Endometrium (tissue), 2 donors: Measurements from ENCODE around the gene SMURF1.
A peak's percentile ranks its signal among the peaks of the same experiment; 100 is the strongest.

Experiments
- FAIRE-seq: peaks from 2 replicates; lab custom pipeline; 2012; peaks lifted over from hg19 to GRCh38; lab: Jason Lieb, UNC
- donor health status: control.
- donor health status: control.

SMURF1 gene

DNA sequence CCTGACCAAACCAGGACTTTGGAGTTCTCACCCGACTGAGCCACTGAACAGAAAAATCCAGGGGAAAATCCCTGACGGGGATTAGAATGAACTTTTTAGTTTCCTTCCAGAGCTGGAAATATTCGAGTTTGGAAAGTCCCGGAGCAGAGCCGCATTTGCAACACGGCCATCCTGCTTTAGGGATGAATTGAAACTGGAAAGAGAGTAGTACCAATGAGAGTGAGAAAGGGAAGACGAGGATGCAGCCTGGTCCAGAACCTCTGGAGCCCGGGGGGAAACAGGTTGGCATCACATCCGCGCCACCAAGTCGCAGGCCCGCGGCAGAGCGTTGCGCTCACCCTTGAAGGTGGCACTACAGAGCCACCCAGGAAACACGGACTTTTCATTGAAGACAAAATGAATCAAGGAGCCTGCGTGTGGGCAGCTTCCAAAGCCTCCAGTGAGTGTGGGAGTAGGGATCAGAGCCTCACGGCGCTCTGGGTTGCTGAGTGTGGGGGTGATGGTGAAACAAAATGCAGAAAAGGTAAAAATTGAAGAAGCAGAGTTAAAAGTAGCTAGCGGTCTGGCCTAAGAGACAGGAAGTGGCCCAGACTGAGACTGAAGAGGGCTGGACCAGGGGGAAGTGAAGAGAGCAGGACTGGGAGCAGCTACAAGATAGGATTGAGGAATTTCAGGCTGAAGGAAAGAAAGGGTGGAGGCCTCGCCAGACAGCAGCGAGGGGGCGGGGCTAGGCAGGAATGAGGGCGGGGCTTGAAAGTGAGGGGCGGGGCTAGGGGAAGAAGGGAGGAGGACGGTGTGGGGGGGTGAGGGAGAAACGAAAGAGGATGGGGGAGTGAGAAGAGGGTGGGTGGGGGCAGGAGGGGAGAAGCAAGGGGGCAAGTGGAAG is 1.8 kb downstream of the SMURF1 start:
- FAIRE-seq, result no peak

DNA sequence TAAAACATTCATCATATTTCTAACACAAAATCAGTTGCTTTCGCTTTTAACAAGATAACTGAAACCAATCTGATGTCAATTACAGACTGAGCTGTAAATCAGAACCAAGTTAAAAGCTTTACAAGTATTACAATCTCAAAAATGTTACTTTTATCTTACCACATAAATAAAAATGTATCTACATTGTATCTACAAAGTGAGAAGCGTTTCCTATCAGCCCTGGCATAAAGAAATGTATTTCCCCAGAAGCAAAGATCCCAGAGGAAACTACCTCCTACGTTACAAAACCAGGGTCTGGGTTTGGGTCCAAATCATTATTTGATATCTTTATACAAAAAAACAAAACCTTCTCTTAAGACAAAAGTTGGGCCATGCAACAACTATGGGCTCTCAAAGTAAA is 2.6 kb downstream of the SMURF1 start:
- FAIRE-seq, result no peak

DNA sequence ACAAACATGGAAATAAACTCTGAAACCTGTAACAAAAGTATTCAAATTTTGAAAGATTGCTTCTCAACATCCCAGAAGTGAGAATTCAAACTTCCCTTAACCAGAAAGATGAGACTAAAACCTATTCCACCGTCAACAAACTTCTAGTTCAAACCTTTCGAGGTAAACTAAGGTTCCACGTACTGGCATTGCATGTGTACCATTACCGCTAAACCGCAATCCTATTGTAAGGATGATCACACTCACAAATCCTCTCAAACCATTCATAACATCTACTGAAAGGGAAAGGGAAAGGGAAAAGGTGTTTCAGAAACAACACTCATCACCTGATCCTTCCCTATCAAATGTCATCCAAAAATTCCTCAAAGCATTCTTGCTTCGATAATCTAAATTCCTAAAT is 3.1 kb downstream of the SMURF1 start:
- FAIRE-seq, result no peak

DNA sequence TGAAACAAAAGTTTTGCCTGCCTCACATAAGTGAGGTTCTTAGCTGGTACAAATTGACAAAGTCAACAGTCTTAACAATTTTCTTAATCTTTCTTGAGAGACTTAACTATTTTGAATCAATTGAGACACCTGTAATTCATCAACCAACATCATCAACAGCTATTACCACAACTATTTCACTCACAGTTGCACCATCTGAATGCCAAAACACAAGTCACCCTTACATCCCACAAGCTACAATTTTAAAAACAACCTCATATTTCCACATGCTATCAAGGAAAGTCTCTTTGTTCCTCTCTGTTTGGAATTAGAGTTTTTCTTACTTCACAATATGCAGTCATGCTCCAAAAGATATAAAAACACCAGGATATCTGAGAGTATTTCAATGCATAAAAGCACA is 4.9 kb downstream of the SMURF1 start:
- FAIRE-seq, result no peak

DNA sequence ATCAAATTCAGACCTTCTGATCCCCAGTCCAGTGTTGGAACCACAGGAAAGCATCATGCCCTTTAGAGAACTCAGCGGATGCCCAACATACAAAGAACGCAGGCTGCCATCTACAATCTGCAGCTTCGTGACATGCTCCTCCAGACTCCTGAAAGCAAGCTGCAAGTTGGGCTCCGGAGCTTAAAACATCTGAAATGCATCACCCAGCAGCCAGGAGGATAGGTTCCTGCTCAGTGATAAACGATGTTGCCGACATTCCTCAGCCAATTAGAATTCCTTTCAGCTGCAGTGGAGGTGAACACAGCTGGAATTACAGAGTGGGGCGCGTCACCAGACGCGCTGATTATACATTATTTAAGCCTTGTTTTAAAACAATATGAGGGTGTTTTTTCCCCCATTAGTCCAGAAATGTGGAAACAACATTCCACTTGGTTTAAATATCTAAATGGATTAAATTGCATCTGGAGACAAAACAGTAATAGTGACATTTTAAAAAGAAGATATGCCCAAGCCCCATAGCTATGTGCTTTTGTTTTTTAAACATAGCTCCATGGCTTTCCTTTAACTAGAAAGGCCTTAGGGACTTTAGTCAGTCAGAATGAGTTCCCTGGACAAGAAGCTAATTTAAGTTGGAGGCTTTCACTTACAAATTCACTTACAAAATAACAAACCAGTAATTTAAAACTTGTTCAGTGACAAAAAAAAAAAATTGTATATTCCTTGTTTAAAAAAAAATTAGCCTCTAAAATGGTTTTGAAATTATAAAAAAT is 6.3 kb downstream of the SMURF1 start:
- peak; percentile 41 for FAIRE-seq

DNA sequence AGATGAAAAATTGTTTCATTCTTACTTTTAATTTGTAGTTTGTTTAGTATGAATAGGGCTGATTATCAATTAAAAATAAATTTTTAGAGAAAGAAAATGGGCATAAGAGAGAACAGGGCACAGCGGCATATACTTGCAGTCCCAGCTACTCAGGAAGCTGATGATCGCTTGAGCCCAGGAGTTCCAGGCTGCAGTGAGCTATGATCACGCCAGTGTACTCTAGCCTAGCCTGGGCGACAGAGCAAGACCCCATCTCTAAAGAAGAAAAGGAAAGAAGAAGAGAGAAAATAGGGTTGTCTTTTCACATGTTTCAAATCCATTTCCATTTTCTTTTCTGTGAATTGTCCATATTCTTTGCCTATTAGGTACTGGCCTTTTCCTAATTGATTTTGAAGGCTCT is 8.0 kb downstream of the SMURF1 start:
- FAIRE-seq, result no peak

DNA sequence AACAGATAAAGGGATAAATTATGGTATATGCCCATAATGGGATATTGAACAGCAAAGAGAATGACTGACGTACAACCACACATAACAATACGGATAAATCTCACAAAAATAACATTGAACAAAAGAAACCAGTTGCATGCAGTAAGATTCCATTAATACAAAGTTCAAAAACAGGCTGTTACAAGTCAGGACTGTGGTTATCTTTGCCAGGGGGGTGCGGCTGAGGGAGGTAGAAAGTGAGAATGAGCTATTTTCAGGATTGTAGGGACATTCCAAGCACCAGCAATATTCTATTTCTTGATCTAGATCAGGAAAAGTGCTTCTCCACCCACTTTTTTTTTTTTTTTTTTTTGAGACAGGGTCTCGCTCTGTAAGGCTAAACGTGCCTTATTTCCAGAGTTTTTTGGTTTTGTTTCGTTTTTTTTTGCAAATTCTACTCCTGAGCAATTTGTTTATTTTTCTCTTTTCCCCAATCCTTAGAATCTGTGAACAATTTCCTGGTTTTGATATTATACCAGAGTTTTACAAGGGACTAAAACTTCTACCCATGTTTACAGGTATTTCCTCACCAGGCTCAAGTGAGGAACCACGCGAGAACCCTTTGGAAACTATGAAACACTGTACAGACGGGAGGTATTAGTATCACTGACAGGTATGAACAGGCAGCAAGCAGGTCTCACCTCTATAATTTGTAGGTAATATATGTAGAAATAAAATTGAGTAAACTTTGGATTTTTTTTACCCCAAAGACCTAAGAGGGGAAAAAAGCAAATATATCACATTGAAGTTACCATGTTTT is 9.9 kb downstream of the SMURF1 start:
- FAIRE-seq, result no peak

DNA sequence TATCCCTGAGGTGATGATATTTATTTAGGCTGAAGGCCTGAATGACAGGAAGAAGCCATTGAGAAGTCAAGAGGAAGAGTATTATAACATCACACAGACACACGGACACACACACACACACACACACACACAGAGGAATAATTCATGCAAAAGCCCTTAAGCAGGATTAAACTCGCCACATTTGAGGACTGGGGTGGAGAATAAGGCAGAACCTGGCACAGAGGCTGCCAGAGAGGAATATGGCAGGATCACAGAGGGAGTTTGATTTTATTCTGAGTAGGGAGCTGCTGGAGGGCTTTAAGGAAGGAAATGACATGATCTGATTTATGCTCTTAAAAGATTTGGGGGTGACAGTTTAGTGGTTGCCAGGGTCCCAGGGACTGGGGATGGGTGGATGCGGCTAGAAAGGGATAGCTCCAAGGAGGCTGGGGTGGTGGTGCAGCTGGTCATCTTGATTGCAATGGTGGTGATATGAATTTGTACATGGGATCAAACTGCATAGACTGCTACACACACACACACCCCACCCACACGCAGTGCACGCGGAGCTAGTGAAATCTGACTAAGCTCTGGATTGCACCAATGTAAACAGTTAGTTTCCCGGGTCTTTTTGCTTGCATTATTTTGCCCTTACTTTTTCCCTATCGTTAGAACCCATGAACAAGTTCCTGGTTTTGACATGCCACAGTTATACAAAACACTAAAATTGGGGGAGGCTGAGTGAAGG is 11.2 kb downstream of the SMURF1 start:
- no peak for FAIRE-seq

DNA sequence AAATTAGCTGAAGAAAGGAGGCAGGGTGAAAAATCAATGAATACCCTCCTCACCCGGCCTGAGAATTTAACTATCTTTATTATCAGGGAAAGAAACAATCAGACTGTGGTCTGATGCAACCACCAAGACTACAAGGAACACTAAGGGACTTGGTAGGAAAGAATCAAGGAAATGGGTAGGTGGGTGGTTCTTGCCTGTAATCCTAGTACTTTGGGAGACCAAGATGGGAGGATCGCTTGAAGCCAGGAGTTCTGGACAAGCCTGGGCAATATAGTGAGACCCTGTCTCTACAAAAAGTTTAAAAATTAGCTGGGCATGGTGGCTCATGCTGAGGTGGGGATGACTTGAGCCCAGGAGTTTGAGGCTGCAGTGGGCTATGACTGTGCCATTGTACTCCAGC is 12.6 kb downstream of the SMURF1 start:
- no peak for FAIRE-seq

DNA sequence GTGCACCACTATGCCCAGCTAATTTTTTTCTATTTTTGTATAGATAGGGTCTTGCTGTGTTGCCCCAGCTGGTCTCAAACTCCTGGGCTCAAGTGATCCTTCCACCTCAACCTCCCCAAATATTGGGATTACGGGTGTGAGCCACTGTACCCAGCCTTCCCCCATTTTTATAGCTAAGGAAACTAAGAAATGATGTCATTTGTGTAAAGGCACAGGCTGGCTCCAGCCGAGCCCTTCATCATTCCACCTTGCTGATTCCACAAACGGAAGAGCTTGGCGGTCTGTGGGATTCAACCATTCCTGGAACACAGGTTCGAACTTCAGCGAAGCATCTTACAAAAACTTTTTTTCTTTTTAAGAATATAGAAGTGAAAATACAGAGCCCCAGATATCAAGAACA is 14.4 kb downstream of the SMURF1 start:
- FAIRE-seq, result no peak

DNA sequence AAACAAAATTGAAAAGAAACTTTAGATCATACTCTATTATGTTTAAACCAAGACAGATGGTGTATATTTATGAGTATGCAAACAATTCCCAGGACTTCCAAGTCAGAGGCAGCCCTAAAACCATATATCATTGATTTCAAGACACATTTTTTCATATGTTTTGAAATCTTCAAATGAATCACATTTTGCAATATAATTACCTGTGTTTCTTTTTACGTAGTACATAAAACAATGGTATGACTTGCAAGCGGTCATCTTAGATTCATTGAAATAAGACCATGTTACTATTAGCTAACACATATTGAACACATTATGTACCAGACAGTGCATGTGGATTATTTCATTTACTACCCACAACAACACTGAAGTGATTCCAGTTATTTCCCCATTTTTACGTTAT is 14.9 kb downstream of the SMURF1 start:
- FAIRE-seq, result no peak

DNA sequence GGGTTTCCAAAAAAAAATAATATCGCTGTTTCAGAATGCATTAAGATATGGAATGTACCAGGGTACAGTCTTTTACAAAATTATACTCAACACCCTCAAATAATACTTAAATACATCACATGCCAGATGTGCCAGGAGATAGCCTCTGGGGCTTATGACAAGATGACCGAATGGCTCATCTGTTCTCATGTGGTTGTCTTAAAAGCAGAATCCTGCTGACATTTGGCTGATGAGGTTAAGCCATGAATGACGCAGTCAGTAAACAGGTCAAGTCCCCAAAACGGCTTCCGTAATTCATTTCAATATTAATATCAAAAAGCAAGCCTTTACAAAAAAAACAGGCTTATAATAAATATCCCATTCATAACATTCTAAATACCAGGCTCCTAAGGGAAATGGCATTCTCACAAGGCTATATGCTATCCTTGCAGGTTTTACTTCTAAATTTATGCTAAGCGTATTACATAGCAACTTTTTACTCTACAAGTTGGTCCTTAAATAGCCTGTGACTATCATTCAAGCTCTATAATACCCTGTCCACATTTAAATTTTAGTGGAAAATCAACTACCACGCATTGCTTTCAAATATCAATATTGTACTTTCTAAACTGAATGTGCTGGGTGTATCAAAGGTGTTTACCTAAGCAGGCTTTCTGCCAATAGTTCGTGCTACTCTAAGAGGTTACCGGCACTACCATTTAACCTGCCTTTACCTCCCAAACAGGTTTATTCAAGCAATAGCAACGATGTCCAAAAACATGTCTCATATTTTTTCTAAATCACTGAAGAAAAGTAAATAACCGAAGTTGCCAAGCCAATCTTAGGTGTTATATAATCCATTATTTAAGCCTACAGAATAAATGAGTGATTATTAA is 15.6 kb downstream of the SMURF1 start:
- no peak for FAIRE-seq

DNA sequence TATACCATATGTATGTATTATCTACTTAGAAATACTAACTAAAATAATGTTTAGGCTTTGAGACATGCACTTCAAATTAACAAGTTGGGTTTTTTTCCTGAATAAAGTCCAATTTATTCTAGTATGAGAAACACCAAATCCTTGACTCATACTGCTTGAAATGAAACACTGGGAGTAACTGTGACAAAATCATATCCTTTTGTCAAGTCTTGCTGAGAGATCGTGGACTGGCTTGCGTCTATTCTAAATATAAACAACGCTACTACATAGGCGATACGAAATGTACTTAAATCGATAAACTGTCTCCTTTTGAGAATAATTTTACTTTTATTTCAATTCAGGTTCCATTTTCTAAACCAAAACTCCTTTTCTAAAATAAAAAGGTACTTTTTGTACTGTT is 16.3 kb downstream of the SMURF1 start:
- FAIRE-seq, result no peak

DNA sequence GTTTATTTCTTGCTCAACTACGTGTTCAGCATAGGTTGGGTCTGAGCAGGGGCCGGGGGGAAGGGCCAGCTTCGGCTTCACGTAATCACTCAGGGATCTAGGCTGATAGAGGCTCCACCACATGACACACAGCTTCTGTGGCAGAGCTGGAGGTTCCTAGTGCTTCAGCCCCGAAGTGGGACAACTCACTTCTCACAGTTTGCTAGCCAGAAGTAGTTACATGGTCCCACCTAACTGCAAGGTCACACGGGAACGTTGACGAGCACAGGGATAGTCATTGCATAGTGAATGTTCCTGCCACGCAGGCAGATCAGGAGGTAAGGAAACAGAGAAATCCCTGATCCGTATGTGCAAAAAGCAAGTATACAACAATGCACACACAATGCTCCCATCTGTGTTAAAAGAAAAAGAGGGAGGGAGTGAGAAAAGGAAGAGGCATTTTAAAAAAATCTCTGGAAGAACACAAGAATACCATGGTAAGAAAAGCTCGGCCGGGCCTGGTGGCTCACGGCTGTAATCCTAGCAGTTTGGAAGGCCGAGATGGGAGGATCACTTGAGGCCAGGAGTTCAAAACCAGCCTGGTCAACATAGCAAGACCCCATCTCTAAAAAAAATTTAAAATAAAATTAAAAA is 16.9 kb downstream of the SMURF1 start:
- FAIRE-seq, result no peak

DNA sequence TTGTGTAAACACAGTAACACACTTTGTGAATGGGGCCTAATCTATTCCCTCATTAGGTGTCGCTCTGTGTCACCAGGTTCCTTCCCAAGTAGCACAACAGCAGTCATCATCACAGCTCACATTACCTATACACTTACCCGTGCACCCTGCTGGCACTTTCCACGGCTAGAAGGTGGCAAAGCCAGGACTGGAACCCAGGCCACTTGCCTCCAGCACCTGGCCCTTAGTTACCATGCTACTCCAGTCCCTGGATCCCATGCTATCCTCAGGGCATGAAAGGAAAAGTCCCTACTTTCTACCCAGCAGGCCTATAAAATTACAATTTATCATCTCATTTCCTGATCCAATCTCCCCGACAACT is 18.4 kb downstream of the SMURF1 start:
- no peak for FAIRE-seq

DNA sequence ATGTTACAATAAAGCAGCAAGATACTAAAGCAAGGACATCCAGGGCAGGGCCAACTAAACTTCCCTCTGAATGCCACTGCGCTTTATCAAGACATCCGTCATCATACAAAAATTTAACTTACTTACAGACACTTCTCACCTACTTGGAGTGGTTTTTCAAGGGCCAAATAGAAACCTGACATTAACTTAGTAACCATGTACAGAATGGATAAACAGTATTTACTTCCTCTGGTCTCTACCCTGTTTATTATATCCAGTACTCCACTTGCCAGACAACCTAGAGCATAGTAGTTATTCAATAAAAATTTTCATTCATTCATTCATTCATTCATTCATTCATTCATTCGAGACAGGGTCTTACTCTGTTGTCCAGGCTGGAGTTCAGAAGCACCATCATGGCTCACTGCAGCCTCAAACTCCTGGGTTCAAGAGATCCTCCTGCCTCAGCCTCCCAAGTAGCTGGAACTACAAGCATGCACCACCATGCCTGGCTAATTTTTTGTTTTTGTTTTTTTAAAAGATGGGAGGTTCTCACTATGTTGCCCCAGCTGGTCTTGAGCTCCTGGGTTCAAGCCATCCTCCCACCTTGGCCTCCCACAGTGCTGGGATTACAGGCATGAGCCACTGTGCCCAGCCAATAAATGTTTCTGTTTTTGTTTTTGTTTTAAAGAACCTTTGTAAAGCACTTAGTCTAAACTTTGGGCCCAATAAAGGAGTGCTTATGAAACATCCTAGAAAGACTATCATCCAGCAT is 19.0 kb downstream of the SMURF1 start:
- FAIRE-seq, result no peak

DNA sequence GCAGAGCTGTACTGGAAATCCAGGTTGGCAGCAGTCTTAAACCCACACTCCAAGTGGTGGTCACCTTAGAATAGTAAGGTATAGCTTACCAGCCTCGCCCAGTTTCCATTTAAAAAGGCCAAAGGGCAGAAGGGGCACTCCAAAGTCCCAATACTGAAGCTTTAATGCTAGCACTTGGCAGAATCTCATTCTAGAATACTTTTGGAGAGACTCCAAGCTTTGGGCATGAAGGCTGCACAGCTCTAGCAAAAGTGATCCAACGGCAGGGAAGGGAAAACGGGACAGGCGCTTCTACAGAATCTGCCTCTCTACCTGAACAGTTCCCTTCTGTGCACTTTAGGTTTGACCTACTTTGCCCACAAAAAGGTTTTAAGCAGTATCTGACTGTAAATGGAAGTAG is 19.7 kb downstream of the SMURF1 start:
- FAIRE-seq, result no peak

DNA sequence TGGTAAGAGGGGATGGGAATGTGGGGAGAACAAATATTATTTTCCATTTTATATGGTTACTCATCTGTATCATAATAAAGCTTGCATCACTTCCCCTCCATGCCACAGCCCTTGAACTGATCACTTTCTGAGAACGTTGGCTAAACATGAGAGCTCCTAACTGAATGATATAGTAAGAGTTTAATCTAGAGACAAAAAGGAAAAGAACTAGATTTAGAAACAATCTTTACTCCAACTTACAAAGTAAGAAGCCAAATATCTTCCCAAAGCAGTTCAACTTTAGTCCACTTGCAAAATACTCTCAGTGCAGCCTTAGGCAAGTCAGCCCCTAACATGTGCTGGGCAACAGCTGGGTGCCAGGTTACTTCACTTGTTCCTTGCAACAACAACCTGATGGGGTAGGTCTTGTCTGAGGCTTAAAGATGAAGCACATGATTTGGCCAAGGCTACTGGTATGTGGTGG is 20.3 kb downstream of the SMURF1 start:
- FAIRE-seq, result no peak

DNA sequence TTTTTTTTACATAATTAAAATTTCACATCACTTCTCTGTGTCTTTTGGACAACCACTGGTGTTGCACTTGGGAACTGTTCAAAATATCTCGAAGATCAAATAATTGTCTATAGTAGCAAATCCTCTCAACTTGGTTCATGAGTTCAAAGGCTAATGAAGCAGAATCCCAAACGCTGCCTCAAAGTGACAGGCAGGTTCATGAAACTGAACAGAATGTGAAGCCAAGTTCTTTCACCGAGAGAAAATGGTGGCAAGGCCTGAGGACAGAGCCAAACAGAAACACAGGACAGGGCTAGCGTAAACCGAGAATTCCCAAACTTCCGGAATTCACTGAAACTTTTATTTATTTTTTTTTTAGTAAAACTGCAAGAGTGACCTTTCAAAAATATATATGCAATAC is 21.1 kb downstream of the SMURF1 start:
- no peak for FAIRE-seq

DNA sequence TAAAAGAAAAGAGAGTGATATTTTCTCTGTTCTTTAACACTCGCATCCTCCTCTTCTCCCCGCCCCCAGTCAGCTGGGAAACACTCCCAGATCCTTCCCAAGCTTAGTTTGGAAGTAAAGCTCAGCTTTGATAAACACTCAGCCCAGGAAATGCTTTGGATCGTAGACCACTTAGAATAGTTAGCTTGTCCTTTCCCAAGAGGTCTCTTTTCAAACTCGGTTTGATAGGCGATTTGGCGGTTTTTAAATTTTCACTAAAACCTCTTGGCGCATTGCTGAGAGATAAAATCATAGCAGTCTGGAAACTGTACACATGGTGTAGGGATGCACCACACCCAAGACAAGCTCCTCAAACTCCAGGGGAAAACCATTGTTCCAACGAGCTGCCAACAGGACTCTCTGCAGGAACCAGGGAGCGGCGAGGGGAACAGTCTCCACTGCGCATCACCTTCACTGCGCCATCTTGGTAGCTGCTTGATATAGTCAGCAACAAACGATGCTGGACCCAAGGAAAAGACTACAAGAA is 22.3 kb downstream of the SMURF1 start:
- no peak for FAIRE-seq
